H9 (cell line): Measurements from ENCODE around the gene SLC39A1. TPM values are rescaled to one million over a fixed set of nuclear protein-coding genes. Genes with fewer than 3 reads are reported as not detected.

Source experiments
- DNase-seq: peaks from one replicate; pipeline ENCODE4 v3.0.0-alpha.2; 2017
- H2AFZ ChIP-seq: one replicate; pipeline ENCODE4 v1.6.1; 2013; ENCODE audit warnings: mild to moderate bottlenecking, low read length, control low read depth, moderate library complexity
- H2AK5ac ChIP-seq: 2 replicates; pipeline ENCODE4 v1.6.1; 2013; ENCODE audit warnings: low read length, control low read depth, mixed read lengths; ENCODE audit not compliant: insufficient read length
- H2BK120ac ChIP-seq: one replicate; pipeline ENCODE4 v1.6.1; 2013; ENCODE audit warnings: low read depth, mild to moderate bottlenecking, low read length, control low read depth, inconsistent platforms; ENCODE audit not compliant: poor library complexity, severe bottlenecking
- H2BK12ac ChIP-seq: 2 replicates; pipeline ENCODE4 v1.6.1; 2013; ENCODE audit warnings: low read length, control low read depth, mixed read lengths, low read depth; ENCODE audit not compliant: insufficient read length
- H2BK15ac ChIP-seq: 2 replicates; pipeline ENCODE4 v1.6.1; 2013; ENCODE audit warnings: low read depth, low read length, control low read depth
- H2BK20ac ChIP-seq: one replicate; pipeline ENCODE4 v1.6.1; 2013; ENCODE audit warnings: low read depth, mild to moderate bottlenecking, low read length, control low read depth, inconsistent platforms; ENCODE audit not compliant: poor library complexity, severe bottlenecking
- H2BK5ac ChIP-seq: 2 replicates; pipeline ENCODE4 v1.6.1; 2013; ENCODE audit warnings: low read length, control low read depth, mixed read lengths; ENCODE audit not compliant: insufficient read length
- H3K14ac ChIP-seq: 2 replicates; pipeline ENCODE4 v1.6.1; 2013; ENCODE audit warnings: low read length, control low read depth; ENCODE audit not compliant: insufficient read depth
- H3K18ac ChIP-seq: 2 replicates; pipeline ENCODE4 v1.6.1; 2013; ENCODE audit warnings: low read depth, mild to moderate bottlenecking, mixed read lengths, low read length, control low read depth; ENCODE audit not compliant: insufficient read length
- H3K23ac ChIP-seq: 2 replicates; pipeline ENCODE4 v1.6.1; 2013; ENCODE audit warnings: low read length, control low read depth, mixed read lengths, low read depth; ENCODE audit not compliant: insufficient read length
- H3K23me2 ChIP-seq: 2 replicates; pipeline ENCODE4 v1.6.1; 2013; ENCODE audit warnings: low read depth, mild to moderate bottlenecking, mixed read lengths, low read length, control low read depth; ENCODE audit not compliant: insufficient read length, poor library complexity, severe bottlenecking
- H3K27ac ChIP-seq: 2 replicates; pipeline ENCODE4 v1.5.1; 2013; ENCODE audit warnings: low read length, control low read depth, mixed read lengths, low read depth; ENCODE audit not compliant: insufficient read length
- H3K27me3 ChIP-seq: 2 replicates; pipeline ENCODE4 v1.6.1; 2013; ENCODE audit warnings: low read length, control low read depth, inconsistent platforms; ENCODE audit not compliant: insufficient read depth
- H3K4ac ChIP-seq: 2 replicates; pipeline ENCODE4 v1.6.1; 2013; ENCODE audit warnings: low read depth, mild to moderate bottlenecking, control low read depth, inconsistent platforms, low read length, moderate library complexity
- H3K4me1 ChIP-seq: 2 replicates; pipeline ENCODE4 v1.6.1; 2013; ENCODE audit warnings: low read length, control low read depth, inconsistent platforms; ENCODE audit not compliant: insufficient read depth
- H3K4me2 ChIP-seq: 2 replicates; pipeline ENCODE4 v1.6.1; 2013; ENCODE audit warnings: low read length, control low read depth, mixed read lengths; ENCODE audit not compliant: insufficient read length, insufficient read depth
- H3K56ac ChIP-seq: 2 replicates; pipeline ENCODE4 v1.6.1; 2013; ENCODE audit warnings: low read depth, mild to moderate bottlenecking, mixed read lengths, low read length, control low read depth; ENCODE audit not compliant: insufficient read length
- H3K79me1 ChIP-seq: 2 replicates; pipeline ENCODE4 v1.6.1; 2013; ENCODE audit warnings: low read depth, mild to moderate bottlenecking, moderate library complexity, low read length, control low read depth, inconsistent platforms; ENCODE audit not compliant: insufficient read depth, poor library complexity, severe bottlenecking
- H3K79me2 ChIP-seq: 2 replicates; pipeline ENCODE4 v1.6.1; 2013; ENCODE audit warnings: low read length, control low read depth, inconsistent platforms; ENCODE audit not compliant: insufficient read depth
- H3K9ac ChIP-seq: 2 replicates; pipeline ENCODE4 v1.6.1; 2013; ENCODE audit warnings: low read length, control low read depth, mixed read lengths; ENCODE audit not compliant: insufficient read length; ENCODE audit errors: extremely low read depth
- H3K9me3 ChIP-seq: one replicate; pipeline ENCODE4 v1.6.1; 2013; ENCODE audit warnings: low read depth, low read length, inconsistent platforms; ENCODE audit not compliant: control insufficient read depth
- H3T11ph ChIP-seq: one replicate; pipeline ENCODE4 v1.6.1; 2013; ENCODE audit warnings: mild to moderate bottlenecking, low read length, control low read depth, inconsistent platforms
- H4K20me1 ChIP-seq: one replicate; pipeline ENCODE4 v1.6.1; 2013; ENCODE audit not compliant: control insufficient read depth, insufficient read length, insufficient read depth
- H4K5ac ChIP-seq: 2 replicates; pipeline ENCODE4 v1.6.1; 2013; ENCODE audit warnings: low read depth, mild to moderate bottlenecking, mixed read lengths, low read length, control low read depth; ENCODE audit not compliant: insufficient read length
- H4K8ac ChIP-seq: replicated peaks from 2 replicates; pipeline ENCODE4 v1.6.1; 2013; ENCODE audit warnings: low read length, control low read depth, mixed read lengths, low read depth; ENCODE audit not compliant: insufficient read length
- H4K91ac ChIP-seq: 2 replicates; pipeline ENCODE4 v1.6.1; 2013; ENCODE audit warnings: low read depth, mild to moderate bottlenecking, moderate library complexity, mixed read lengths, low read length, control low read depth; ENCODE audit not compliant: insufficient read length
- H3K27ac Mint-ChIP-seq, 3 experiments: 2 replicates in 2 of 3; 3 replicates in 1 of 3; pipeline ENCODE4 v1.8.0; 2020 to 2021; ENCODE audit warnings: mixed read lengths in 3 of 3, mild to moderate bottlenecking in 1 of 3, moderate library complexity in 1 of 3
- H3K27me3 Mint-ChIP-seq: 2 replicates; pipeline ENCODE4 v1.8.0; 2021; ENCODE audit warnings: low read depth, mild to moderate bottlenecking, moderate library complexity, mixed read lengths
- H3K36me3 Mint-ChIP-seq, 3 experiments: 2 replicates in 2 of 3; 3 replicates in 1 of 3; pipeline ENCODE4 v1.8.0; 2020 to 2021; ENCODE audit warnings: low read depth in 3 of 3, mixed read lengths in 3 of 3; ENCODE audit not compliant: insufficient read depth in 1 of 3
- H3K4me1 Mint-ChIP-seq, 2 experiments: 2 replicates each; pipeline ENCODE4 v1.8.0; 2020; ENCODE audit warnings: mixed read lengths in 2 of 2
- H3K4me3 Mint-ChIP-seq, 2 experiments: 2 replicates in 1 of 2; 3 replicates in 1 of 2; pipeline ENCODE4 v1.8.0; 2020 to 2021; ENCODE audit warnings: mild to moderate bottlenecking in 2 of 2, mixed read lengths in 2 of 2, moderate library complexity in 1 of 2
- H3K9me3 Mint-ChIP-seq, 2 experiments: 2 replicates in 1 of 2; 3 replicates in 1 of 2; pipeline ENCODE4 v1.8.0; 2020; ENCODE audit warnings: mild to moderate bottlenecking in 2 of 2, mixed read lengths in 2 of 2, moderate library complexity in 1 of 2
- CTCF ChIP-seq: fragments of 200-600 bp; sonication (generic); conservative IDR thresholded peaks from 3 replicates; pipeline ENCODE4 v1.8.0; 2021; ENCODE audit warnings: antibody characterized with exemption, mild to moderate bottlenecking
- WGBS: extraction: QIAGEN DNeasy Blood & Tissue Kit; methylation state at CpG from one replicate; pipeline ENCODE4 v1.1.7; 2013; ENCODE audit warnings: missing lambda C conversion rate, low lambda C conversion rate, mixed read lengths; ENCODE audit not compliant: insufficient read length; ENCODE audit errors: extremely low coverage; 5-methylcytosine and 5-hydroxymethylcytosine counted together
- total RNA-seq: library from RNA; stranded (reverse); gene quantifications from 2 replicates; pipeline ENCODE4 v1.2.1, GENCODE V29; 2021

The SLC39A1 gene
- total RNA-seq, 1 experiment from 2014 or later: 161 TPM

GRCh38 chr1:153960206-153960605, 3.1 kb downstream of the SLC39A1 start:
- Histone ChIP-seq H3K9me3 (no peaks in the 10 kb centered on the region), H2BK120ac (no peak overlapping the region), H4K8ac (no peak overlapping the region), H3K4ac (no peak overlapping the region), H3K4me1 (no peaks in the 10 kb centered on the region), H3K27ac (no peak overlapping the region), H4K20me1 (no peaks in the 10 kb centered on the region), H2BK20ac (no peak overlapping the region), H3K9ac (no peak overlapping the region), H3K23me2 (peaks cover 29% of the 10 kb centered on the region), H3K56ac (no peak overlapping the region), H3K79me1 (peaks cover 18% of the 10 kb centered on the region), H3K4me2 (no peak overlapping the region), H3K18ac (no peak overlapping the region), H3K14ac (no peak overlapping the region), H2AK5ac (no peak overlapping the region), H4K91ac (no peak overlapping the region), H3T11ph (no peak overlapping the region), H3K79me2 (peaks cover 40% of the 10 kb centered on the region), H2BK5ac (no peak overlapping the region), H3K27me3 (no peaks in the 10 kb centered on the region), H2BK12ac (no peak overlapping the region), H4K5ac (no peak overlapping the region), H2AFZ (no peak overlapping the region), H3K23ac (no peak overlapping the region), H2BK15ac (no peak overlapping the region)
- Mint-ChIP-seq H3K4me1 (peaks cover 42 to 54% of the 10 kb centered on the region in 2 experiments), H3K9me3 (no peaks in the 10 kb centered on the region; a peak in 1 of 5 replicates), H3K36me3 (peaks cover 25 to 36% (median 27%) of the 10 kb centered on the region in 3 experiments), H3K4me3 (peak overlapping the region in 1 of 2 experiments; percentile 100; a peak in 2 of 5 replicates), H3K27me3 (no peaks in the 10 kb centered on the region), H3K27ac (peak overlapping the region in 1 of 3 experiments; percentile 87; a peak in 2 of 7 replicates)
- no CpG with 5 or more reads among the region's 11 CpGs for WGBS
- DNase-seq: no peak
- TF ChIP-seq CTCF: no peak
